ENCODE data around the gene ADGRD1.

DNA sequence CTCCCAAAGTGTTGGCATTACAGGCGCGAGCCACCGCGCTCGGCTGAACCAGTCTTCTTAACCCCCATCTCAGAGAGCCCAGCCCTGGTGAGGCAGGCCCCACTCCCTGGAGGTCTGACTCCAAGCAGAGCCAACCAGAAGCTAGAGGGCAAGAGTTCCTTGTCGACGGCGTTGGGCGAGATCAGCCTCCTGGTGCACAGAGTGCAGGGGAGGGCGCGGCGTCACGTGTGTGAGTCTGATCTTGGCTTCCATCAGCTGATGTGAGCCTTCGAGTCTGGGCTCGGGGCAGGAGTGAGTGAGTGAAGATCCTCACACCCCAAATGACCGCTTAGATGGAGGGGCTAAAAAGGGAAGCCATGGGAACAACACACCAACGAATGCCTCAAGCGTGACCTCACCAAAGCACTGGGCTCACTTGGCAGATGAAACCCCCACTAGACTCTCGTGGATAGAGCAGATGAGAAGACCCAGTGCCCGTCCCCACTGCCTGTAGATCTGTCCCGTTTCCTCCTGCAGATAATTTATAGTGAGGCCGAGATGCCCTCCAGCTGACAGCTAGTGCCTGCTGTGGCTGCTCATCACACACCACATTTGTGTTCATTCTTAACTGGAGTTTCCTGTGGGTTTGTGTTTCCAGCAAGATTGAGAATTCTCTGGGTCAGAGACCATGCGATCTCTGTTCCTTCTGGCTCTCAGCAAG is 28.6 kb upstream of the ADGRD1 start:
- TF ChIP-seq CHD7 (IDR thresholded peaks at IDR 0.05; ENCODE audit: insufficient replicate concordance, low read length), result no peak
- no peak for TF ChIP-seq SP1 (IDR thresholded peaks at IDR 0.05; ENCODE audit: low read depth, low read length)
- TF ChIP-seq, protein P1, sequence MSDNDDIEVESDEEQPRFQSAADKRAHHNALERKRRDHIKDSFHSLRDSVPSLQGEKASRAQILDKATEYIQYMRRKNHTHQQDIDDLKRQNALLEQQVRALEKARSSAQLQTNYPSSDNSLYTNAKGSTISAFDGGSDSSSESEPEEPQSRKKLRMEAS (IDR thresholded peaks at IDR 0.05), result no peak
- no peak for TF ChIP-seq CTCF (IDR thresholded peaks at IDR 0.05; ENCODE audit: control extremely low read depth in 1 of 3, insufficient read depth in 1 of 3, low read depth in 1 of 3, low read length in 3 of 3)
- no peak for TF ChIP-seq KDM1A (IDR thresholded peaks at IDR 0.05; ENCODE audit: borderline replicate concordance, low read length)
- no peak for TF ChIP-seq POLR2A (IDR thresholded peaks at IDR 0.05; ENCODE audit: control extremely low read depth in 1 of 2, low read depth in 2 of 2, low read length in 2 of 2)
- TF ChIP-seq TBP (IDR thresholded peaks at IDR 0.05; ENCODE audit: low read depth, low read length), result no peak
- TF ChIP-seq EZH2 (IDR thresholded peaks at IDR 0.05; ENCODE audit: low read depth, low read length, severe bottlenecking), result no peak
- TF ChIP-seq RAD21 (IDR thresholded peaks at IDR 0.05 in 1 of 2, conservative IDR thresholded peaks at IDR 0.05 in 1 of 2; ENCODE audit: low read depth in 2 of 2, low read length in 2 of 2), result no peak
- no peak for TF ChIP-seq CREB1 (IDR thresholded peaks at IDR 0.05)

All from H1 (cell line).